GM12873 (cell line): ENCODE results near the gene THOC5.

Source experiments
- CTCF ChIP-seq: IDR thresholded peaks from 2 replicates; pipeline ENCODE4 v1.5.1; 2012; ENCODE audit warnings: low read depth, mild to moderate bottlenecking, moderate library complexity, low read length, control low read depth; ENCODE audit not compliant: insufficient read depth; ENCODE audit errors: missing control alignments

Gene THOC5

GRCh38 chr22:29473001-29473400 lies 80.6 kb downstream of the THOC5 start:
- no peak for TF ChIP-seq CTCF

GRCh38 chr22:29470159-29470855 lies 83.2 kb downstream of the THOC5 start:
- peak; percentile 92 for TF ChIP-seq CTCF

- TF ChIP-seq CTCF: no peak
Observed at GRCh38 chr22:29469755-29470154, 83.8 kb downstream of the THOC5 start.

GRCh38 chr22:29464581-29464980 lies 89.0 kb downstream of the THOC5 start:
- TF ChIP-seq CTCF: no peak

GRCh38 chr22:29463629-29464028 lies 89.9 kb downstream of the THOC5 start:
- TF ChIP-seq CTCF: no peak

- no peak for TF ChIP-seq CTCF
Observed at GRCh38 chr22:29461263-29461662, 92.3 kb downstream of the THOC5 start.

GRCh38 chr22:29459773-29460172 lies 93.8 kb downstream of the THOC5 start:
- TF ChIP-seq CTCF: no peak
